ENCODE data around the gene SYTL3. TPM values are rescaled to one million over a fixed set of nuclear protein-coding genes. Genes with fewer than 3 reads are reported as not detected.
"Not testable (repeated sequence)": the region's sequence is repeated elsewhere in the genome, so short reads cannot be mapped to it uniquely, and the experiment has no call there.

SYTL3 gene
- total RNA-seq, 6 experiments from 2014 or later = 3.1 to 5.7 (median 3.9) TPM

DNA sequence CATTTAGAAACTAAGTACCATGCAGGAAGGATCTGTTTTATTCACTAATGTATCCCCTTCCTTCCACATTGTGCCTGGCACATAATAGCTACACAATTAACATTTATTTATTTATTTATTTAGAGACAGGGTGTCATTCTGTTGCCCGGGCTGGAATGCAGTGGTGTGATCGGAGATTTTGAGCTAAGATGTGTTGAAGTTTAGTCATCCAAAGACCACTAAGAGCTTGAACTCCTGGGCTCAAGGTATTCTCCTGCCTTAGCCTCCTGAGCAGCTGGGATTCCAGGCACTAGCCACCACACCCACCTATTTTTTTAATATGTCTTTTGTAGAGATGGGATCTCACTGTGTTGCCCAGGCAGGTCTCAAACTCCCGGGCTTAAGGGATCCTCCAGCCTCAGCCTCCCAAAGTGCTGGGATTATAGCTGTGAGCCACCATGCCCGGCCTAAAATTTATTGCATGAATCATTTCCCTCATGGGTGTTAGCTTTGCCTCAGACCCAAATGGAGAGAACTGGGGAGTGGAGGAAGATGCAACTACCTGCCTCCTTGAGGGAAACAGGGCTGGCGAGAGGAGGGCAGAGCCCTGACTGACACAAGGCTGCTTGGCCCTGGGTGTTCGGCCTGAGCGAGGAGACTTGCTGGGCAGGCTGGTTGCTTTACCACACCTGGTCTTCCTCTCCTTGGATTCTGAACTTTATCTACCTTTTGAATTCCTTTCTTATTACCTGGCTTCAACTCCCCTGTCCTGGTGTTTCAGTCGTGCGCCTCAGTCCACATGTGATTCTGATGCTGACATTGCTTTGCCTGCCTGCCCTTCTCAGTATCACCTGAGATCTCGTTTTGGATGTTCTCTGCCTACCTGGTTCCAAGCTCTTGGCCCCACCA lies 3.6 kb upstream of the SYTL3 start:
- H3K9me3 Mint-ChIP-seq = no peaks in the 10 kb centered on the region
- peak overlapping the region; percentile 92 for H3K4me3 Mint-ChIP-seq
- H3K27ac Mint-ChIP-seq = peak overlapping the region; percentile 89
- no peak for DNase-seq
- H3K27me3 Mint-ChIP-seq (ENCODE audit: insufficient read depth) = peaks cover 2% of the 10 kb centered on the region; the same call in 1 of the 2 replicates
- TF ChIP-seq, protein P1, sequence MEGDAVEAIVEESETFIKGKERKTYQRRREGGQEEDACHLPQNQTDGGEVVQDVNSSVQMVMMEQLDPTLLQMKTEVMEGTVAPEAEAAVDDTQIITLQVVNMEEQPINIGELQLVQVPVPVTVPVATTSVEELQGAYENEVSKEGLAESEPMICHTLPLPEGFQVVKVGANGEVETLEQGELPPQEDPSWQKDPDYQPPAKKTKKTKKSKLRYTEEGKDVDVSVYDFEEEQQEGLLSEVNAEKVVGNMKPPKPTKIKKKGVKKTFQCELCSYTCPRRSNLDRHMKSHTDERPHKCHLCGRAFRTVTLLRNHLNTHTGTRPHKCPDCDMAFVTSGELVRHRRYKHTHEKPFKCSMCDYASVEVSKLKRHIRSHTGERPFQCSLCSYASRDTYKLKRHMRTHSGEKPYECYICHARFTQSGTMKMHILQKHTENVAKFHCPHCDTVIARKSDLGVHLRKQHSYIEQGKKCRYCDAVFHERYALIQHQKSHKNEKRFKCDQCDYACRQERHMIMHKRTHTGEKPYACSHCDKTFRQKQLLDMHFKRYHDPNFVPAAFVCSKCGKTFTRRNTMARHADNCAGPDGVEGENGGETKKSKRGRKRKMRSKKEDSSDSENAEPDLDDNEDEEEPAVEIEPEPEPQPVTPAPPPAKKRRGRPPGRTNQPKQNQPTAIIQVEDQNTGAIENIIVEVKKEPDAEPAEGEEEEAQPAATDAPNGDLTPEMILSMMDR (IDR thresholded peaks at IDR 0.05) = no peak
- H3K4me1 Mint-ChIP-seq (ENCODE audit: low read depth) = peaks cover 72% of the 10 kb centered on the region
- peaks cover 23% of the 10 kb centered on the region for H3K36me3 Mint-ChIP-seq (ENCODE audit: low read depth)

DNA sequence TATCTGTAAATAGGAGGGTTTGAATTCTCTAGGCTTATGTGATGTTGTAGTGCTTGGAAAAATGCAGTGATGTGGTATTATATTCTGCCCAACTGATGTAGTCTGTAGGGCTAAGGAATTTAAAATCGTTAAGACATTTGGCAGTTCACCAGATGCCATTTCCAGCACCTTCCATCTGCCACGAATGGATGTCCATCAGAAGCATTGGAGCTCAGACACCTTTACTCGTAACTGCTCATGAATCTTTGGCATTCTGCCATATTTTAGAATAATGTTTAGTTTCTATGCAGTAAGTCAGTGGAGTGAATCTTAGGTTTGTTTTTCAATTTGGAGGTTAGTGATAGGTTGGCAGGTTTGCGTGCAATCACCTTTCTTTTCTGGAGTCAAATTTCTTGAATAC lies 2.4 kb upstream of the SYTL3 start:
- Mint-ChIP-seq H3K27me3 (ENCODE audit: insufficient read depth) (peaks cover 2% of the 10 kb centered on the region; the same call in 1 of the 2 replicates), H3K4me1 (ENCODE audit: low read depth) (peaks cover 61% of the 10 kb centered on the region), H3K9me3 (no peaks in the 10 kb centered on the region), H3K27ac (peak overlapping the region; percentile 65), H3K4me3 (no peak overlapping the region; the same call in 1 of the 2 replicates), H3K36me3 (ENCODE audit: low read depth) (peaks cover 17% of the 10 kb centered on the region)
- TF ChIP-seq, protein P1 (IDR thresholded peaks at IDR 0.05) = no peak
- no peak for DNase-seq

GRCh38 chr6:158648682-158649131 lies 1.1 kb upstream of the SYTL3 start:
- Mint-ChIP-seq H3K4me1 (ENCODE audit: low read depth) (peaks cover 59% of the 10 kb centered on the region), H3K36me3 (ENCODE audit: low read depth) (peaks cover 10% of the 10 kb centered on the region), H3K4me3 (peak overlapping the region; percentile 58), H3K9me3 (no peaks in the 10 kb centered on the region), H3K27me3 (ENCODE audit: insufficient read depth) (peaks cover 2% of the 10 kb centered on the region; the same call in 1 of the 2 replicates), H3K27ac (peak overlapping the region; percentile 91)
- DNase-seq = peak; percentile 94
- TF ChIP-seq, protein P1 (IDR thresholded peaks at IDR 0.05) = no peak

GRCh38 chr6:158651981-158652737 lies 2.3 kb downstream of the SYTL3 start:
- not testable (repeated sequence) for H3K4me3 Mint-ChIP-seq; H3K27me3 Mint-ChIP-seq (ENCODE audit: insufficient read depth); H3K9me3 Mint-ChIP-seq; H3K27ac Mint-ChIP-seq; DNase-seq
- H3K36me3 Mint-ChIP-seq (ENCODE audit: low read depth) = peaks cover 12% of the 10 kb centered on the region
- peaks cover 69% of the 10 kb centered on the region for H3K4me1 Mint-ChIP-seq (ENCODE audit: low read depth)

DNA sequence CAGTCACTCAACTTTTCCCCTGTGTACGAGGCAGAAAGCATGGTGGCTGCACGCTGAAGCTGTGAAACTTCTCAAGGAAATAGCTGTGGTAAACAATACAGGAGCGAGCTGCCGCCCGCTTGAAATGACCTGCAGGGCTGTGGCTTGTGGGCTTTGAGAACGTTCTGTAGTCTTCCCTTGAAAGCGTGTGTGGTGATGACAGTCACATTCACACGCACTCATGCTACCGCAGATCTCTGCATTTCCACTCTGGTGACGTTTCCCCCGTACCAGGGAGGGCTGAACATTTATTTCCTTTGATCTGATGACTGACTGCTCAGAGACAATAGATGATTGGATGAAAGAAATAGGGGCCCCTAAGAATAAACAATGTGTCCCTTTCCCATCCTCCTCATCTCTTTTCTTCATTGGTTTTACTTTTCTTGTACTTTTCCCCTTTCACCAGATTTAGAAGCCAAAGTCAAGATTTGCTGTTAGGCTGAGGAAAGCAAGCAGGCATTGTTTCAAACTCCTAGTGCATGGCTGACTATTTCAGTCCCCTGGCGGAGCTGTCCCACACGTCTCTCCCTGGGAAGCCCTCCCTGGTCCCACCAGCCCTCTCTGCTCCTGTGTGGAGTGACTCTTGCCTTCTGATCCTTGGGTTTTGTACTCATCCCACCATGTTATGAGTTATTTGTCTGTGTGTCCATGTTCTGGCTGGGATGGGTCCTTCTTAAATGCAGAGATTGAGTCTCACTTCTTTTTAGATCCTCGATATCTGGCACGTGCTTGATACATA lies 3.9 kb downstream of the SYTL3 start:
- Mint-ChIP-seq H3K27ac (peak overlapping the region; percentile 96), H3K27me3 (ENCODE audit: insufficient read depth) (no peaks in the 10 kb centered on the region; the same call in 1 of the 2 replicates)
- TF ChIP-seq, protein P1 (IDR thresholded peaks at IDR 0.05) = no peak

More for the DNA sequence above, 3.9 kb downstream of the SYTL3 start:
- DNase-seq = no peak
- peak overlapping the region; percentile 79; the same call in 1 of the 2 replicates for H3K4me3 Mint-ChIP-seq
- H3K4me1 Mint-ChIP-seq (ENCODE audit: low read depth) = peaks cover 62% of the 10 kb centered on the region
- H3K9me3 Mint-ChIP-seq = no peaks in the 10 kb centered on the region
- H3K36me3 Mint-ChIP-seq (ENCODE audit: low read depth) = peaks cover 7% of the 10 kb centered on the region; the same call in 1 of the 2 replicates

Measured in HFFc6 (cell line).